Measurements from ENCODE around the gene EFNA1. TPM values are rescaled to one million over a fixed set of nuclear protein-coding genes. Genes with fewer than 3 reads are reported as not detected.

The EFNA1 gene
- total and polyA plus RNA-seq, 2 experiments from 2014 or later: 3.2 to 5.1 TPM

DNA sequence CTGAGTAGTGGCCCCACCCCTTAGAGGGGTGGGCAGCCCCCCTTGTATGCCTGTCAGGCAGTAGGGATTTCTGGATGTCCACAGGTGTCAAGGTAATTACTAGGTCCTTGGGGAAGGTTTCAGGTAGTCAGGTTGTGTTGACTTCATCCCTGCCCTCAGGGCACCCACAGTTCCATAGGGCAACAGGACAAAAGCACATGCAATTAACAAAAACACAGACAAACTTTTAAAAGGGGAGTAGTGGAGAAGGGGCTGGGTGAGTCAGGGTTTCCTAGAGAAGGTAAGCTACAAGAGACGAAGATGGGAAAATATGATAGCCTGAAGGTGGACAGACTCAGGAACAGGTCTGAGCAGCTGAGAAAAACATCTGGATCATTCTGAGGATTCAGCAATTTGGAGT, 31.3 kb downstream of the EFNA1 start:
- Histone ChIP-seq H3K4me1 (ENCODE audit: insufficient read depth) (no peaks in the 10 kb centered on the region), H3K9me2 (ENCODE audit: insufficient read depth) (no peaks in the 10 kb centered on the region), H4K20me1 (replicated peaks; ENCODE audit: insufficient read depth) (no peaks in the 10 kb centered on the region), H3K4me2 (no peak overlapping the region), H3F3A (replicated peaks; ENCODE audit: low read depth) (no peaks in the 10 kb centered on the region), H3K36me3 (ENCODE audit: insufficient read depth) (no peaks in the 10 kb centered on the region), H3K27me3 (ENCODE audit: insufficient read depth) (no peaks in the 10 kb centered on the region), H3K4me3 (no peak overlapping the region), H2AFZ (no peak overlapping the region), H3K27ac (ENCODE audit: low read depth) (no peak overlapping the region), H3K79me2 (replicated peaks; ENCODE audit: insufficient read depth) (no peaks in the 10 kb centered on the region)
- no peak for DNase-seq (ENCODE audit: low spot score)
- Mint-ChIP-seq H3K27ac (no peak overlapping the region), H3K4me1 (no peaks in the 10 kb centered on the region), H3K27me3 (ENCODE audit: insufficient read depth, low read depth, poor library complexity) (no peaks in the 10 kb centered on the region), H3K9me3 (peaks cover 3% of the 10 kb centered on the region; the same call in 2 of the 3 replicates), H3K4me3 (no peak overlapping the region), H3K36me3 (ENCODE audit: low read depth) (no peaks in the 10 kb centered on the region)
- TF ChIP-seq, protein P1, sequence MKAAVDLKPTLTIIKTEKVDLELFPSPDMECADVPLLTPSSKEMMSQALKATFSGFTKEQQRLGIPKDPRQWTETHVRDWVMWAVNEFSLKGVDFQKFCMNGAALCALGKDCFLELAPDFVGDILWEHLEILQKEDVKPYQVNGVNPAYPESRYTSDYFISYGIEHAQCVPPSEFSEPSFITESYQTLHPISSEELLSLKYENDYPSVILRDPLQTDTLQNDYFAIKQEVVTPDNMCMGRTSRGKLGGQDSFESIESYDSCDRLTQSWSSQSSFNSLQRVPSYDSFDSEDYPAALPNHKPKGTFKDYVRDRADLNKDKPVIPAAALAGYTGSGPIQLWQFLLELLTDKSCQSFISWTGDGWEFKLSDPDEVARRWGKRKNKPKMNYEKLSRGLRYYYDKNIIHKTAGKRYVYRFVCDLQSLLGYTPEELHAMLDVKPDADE (IDR thresholded peaks at IDR 0.05): no peak
- TF ChIP-seq POLR2AphosphoS5 (IDR thresholded peaks at IDR 0.05; ENCODE audit: low read depth): no peak
- TF ChIP-seq CREB1 (CRISPR knock-in tag; IDR thresholded peaks at IDR 0.05; ENCODE audit: low read depth): no peak
- TF ChIP-seq EZH2phosphoT487 (IDR thresholded peaks at IDR 0.05; ENCODE audit: unreplicated experiment): no peak
- no peak for ATAC-seq

DNA sequence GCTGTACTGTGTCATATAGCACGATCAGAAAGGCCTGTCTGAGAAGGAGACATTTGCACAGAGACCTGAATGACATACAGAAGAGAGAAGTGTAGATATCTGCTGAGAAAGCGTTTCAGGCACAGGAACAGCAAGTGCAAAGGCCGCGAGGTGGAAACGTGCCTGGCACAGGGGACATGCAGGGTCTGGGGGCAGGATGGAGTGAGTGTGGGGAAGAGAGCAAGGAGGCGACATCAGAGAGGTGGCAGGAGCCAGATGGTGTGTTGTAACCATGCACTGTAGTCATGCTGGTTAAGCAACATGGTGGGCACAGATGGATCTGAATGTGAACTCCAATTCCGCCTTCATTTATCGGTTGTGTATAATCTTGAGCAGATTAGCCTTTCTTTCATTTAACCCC, 32.5 kb downstream of the EFNA1 start:
- Histone ChIP-seq H2AFZ (no peak overlapping the region), H3K27ac (ENCODE audit: low read depth) (no peak overlapping the region; the same call in 1 of the 2 replicates), H3K4me3 (no peak overlapping the region), H3K79me2 (replicated peaks; ENCODE audit: insufficient read depth) (no peaks in the 10 kb centered on the region), H3K4me2 (no peak overlapping the region), H3K9me2 (ENCODE audit: insufficient read depth) (no peaks in the 10 kb centered on the region), H4K20me1 (replicated peaks; ENCODE audit: insufficient read depth) (no peaks in the 10 kb centered on the region), H3K36me3 (ENCODE audit: insufficient read depth) (no peaks in the 10 kb centered on the region), H3K27me3 (ENCODE audit: insufficient read depth) (no peaks in the 10 kb centered on the region), H3K4me1 (ENCODE audit: insufficient read depth) (no peaks in the 10 kb centered on the region), H3F3A (replicated peaks; ENCODE audit: low read depth) (no peaks in the 10 kb centered on the region)
- ATAC-seq (no peak), DNase-seq (ENCODE audit: low spot score) (no peak)
- H3K4me1 Mint-ChIP-seq: no peaks in the 10 kb centered on the region
- H3K27me3 Mint-ChIP-seq (ENCODE audit: insufficient read depth, low read depth, poor library complexity): peaks cover 1% of the 10 kb centered on the region
- peaks cover 5% of the 10 kb centered on the region for H3K9me3 Mint-ChIP-seq
- H3K4me3 Mint-ChIP-seq: no peak overlapping the region
- no peaks in the 10 kb centered on the region for H3K36me3 Mint-ChIP-seq (ENCODE audit: low read depth)
- H3K27ac Mint-ChIP-seq: no peak overlapping the region
- TF ChIP-seq ZNF114 (CRISPR knock-in tag; IDR thresholded peaks at IDR 0.05) (no peak), STAT1 (IDR thresholded peaks at IDR 0.05; ENCODE audit: unreplicated experiment) (no peak), EZH2phosphoT487 (IDR thresholded peaks at IDR 0.05; ENCODE audit: unreplicated experiment) (no peak), NANOG (IDR thresholded peaks at IDR 0.05; ENCODE audit: borderline replicate concordance) (no peak), ZNF331 (CRISPR knock-in tag; IDR thresholded peaks at IDR 0.05; ENCODE audit: low read depth) (no peak), EZH2 (IDR thresholded peaks at IDR 0.05; ENCODE audit: low read depth, unreplicated experiment) (no peak)
- TF ChIP-seq, protein P1 (IDR thresholded peaks at IDR 0.05): no peak
- TF ChIP-seq, protein P2, sequence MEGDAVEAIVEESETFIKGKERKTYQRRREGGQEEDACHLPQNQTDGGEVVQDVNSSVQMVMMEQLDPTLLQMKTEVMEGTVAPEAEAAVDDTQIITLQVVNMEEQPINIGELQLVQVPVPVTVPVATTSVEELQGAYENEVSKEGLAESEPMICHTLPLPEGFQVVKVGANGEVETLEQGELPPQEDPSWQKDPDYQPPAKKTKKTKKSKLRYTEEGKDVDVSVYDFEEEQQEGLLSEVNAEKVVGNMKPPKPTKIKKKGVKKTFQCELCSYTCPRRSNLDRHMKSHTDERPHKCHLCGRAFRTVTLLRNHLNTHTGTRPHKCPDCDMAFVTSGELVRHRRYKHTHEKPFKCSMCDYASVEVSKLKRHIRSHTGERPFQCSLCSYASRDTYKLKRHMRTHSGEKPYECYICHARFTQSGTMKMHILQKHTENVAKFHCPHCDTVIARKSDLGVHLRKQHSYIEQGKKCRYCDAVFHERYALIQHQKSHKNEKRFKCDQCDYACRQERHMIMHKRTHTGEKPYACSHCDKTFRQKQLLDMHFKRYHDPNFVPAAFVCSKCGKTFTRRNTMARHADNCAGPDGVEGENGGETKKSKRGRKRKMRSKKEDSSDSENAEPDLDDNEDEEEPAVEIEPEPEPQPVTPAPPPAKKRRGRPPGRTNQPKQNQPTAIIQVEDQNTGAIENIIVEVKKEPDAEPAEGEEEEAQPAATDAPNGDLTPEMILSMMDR (conservative IDR thresholded peaks at IDR 0.05; ENCODE audit: low read depth in 2 of 2): no peak
- TF ChIP-seq, protein P3, sequence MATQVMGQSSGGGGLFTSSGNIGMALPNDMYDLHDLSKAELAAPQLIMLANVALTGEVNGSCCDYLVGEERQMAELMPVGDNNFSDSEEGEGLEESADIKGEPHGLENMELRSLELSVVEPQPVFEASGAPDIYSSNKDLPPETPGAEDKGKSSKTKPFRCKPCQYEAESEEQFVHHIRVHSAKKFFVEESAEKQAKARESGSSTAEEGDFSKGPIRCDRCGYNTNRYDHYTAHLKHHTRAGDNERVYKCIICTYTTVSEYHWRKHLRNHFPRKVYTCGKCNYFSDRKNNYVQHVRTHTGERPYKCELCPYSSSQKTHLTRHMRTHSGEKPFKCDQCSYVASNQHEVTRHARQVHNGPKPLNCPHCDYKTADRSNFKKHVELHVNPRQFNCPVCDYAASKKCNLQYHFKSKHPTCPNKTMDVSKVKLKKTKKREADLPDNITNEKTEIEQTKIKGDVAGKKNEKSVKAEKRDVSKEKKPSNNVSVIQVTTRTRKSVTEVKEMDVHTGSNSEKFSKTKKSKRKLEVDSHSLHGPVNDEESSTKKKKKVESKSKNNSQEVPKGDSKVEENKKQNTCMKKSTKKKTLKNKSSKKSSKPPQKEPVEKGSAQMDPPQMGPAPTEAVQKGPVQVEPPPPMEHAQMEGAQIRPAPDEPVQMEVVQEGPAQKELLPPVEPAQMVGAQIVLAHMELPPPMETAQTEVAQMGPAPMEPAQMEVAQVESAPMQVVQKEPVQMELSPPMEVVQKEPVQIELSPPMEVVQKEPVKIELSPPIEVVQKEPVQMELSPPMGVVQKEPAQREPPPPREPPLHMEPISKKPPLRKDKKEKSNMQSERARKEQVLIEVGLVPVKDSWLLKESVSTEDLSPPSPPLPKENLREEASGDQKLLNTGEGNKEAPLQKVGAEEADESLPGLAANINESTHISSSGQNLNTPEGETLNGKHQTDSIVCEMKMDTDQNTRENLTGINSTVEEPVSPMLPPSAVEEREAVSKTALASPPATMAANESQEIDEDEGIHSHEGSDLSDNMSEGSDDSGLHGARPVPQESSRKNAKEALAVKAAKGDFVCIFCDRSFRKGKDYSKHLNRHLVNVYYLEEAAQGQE (IDR thresholded peaks at IDR 0.05; ENCODE audit: unreplicated experiment): no peak

Measured in GM23338 (cell line).